Measurements from ENCODE around the gene PIP5KL1. TPM values are rescaled to one million over a fixed set of nuclear protein-coding genes. Genes with fewer than 3 reads are reported as not detected.

PIP5KL1 gene
- total and polyA plus RNA-seq, 2 donors (not counting 3 experiments of a cell fraction or from before 2014, with no cell fraction given) = 1.5 to 2.9 TPM

DNA sequence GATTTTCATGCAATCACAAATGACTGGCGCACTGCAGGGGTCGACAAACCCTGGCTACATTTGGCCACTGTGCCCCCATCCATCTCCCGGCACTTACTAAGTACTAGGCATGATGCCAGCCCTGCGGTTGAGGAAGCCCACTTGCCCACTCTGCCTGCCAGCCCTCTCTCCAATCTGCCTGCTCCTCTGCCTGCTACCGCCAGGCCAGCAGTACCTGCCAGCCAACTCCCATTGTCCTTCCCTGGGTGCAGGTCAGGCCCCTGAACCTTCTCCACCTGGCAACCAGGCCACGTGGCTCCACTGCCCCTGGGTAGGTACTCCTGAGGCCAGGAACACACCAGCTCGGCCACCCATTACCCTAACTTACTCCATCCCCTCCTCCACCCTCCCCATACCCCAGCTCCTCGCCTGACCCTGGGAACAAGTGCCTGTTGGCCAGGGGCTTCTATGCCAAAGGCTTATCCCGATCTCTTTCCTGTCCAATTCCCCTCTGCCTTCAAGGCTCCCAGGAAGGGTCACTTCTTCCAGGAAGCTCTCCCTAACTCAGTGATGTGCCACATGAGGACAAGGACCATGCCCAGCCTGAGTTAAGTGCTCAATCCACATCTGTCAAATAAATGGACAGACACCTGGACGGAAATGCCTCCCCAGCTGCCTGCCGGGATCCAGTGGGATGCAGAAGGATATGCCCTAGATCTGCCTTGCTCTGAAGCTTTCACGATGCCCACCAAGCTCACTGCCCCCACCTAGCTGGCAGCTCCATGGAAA, 43.6 kb upstream of the PIP5KL1 start:
- H4K20me1 ChIP-seq (replicated peaks; ENCODE audit: control insufficient read depth, extremely low read depth, insufficient read depth, low read length) = no peaks in the 10 kb centered on the region
- DNase-seq (ENCODE audit: low read depth, low spot score) = no peak
- H2AFZ ChIP-seq (ENCODE audit: low read depth, low read length) = no peak overlapping the region
- H3K4me3 ChIP-seq (replicated peaks in 1 of 3; ENCODE audit: insufficient read depth in 1 of 3, low read depth in 1 of 3, low read length in 3 of 3) = no peak overlapping the region
- H3K79me2 ChIP-seq (ENCODE audit: control insufficient read depth, insufficient read depth, low read length) = peaks cover 13% of the 10 kb centered on the region
- no peaks in the 10 kb centered on the region for H3K9me3 ChIP-seq (replicated peaks; ENCODE audit: control insufficient read depth, insufficient read depth, low read length)
- no peak for FAIRE-seq
- no TSS peak for BruUV-seq (replicated peaks)
- TF ChIP-seq POLR2AphosphoS5 (IDR thresholded peaks at IDR 0.05; ENCODE audit: insufficient read depth, low read depth, low read length) = no peak
- TF ChIP-seq JUN (IDR thresholded peaks at IDR 0.05; ENCODE audit: borderline replicate concordance, insufficient read depth, insufficient read length, low read depth) = no peak
- no peak for TF ChIP-seq EZH2 (IDR thresholded peaks at IDR 0.05; ENCODE audit: borderline replicate concordance, low read depth, low read length, severe bottlenecking)
- TF ChIP-seq CTCF (IDR thresholded peaks at IDR 0.05; ENCODE audit: extremely low read depth in 1 of 2, insufficient read depth in 1 of 2, low read depth in 1 of 2, low read length in 2 of 2) = no peak
- TF ChIP-seq MYC (IDR thresholded peaks at IDR 0.05; ENCODE audit: low read depth, low read length) = no peak
- no peak for TF ChIP-seq FOS (IDR thresholded peaks at IDR 0.05; ENCODE audit: borderline replicate concordance, insufficient read depth, low read length)
- TF ChIP-seq, protein P1, sequence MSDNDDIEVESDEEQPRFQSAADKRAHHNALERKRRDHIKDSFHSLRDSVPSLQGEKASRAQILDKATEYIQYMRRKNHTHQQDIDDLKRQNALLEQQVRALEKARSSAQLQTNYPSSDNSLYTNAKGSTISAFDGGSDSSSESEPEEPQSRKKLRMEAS (IDR thresholded peaks at IDR 0.05; ENCODE audit: insufficient read depth, insufficient read length) = no peak
- TF ChIP-seq POLR2A (IDR thresholded peaks at IDR 0.05; ENCODE audit: low read depth, low read length) = no peak
- TF ChIP-seq GATA2 (IDR thresholded peaks at IDR 0.05; ENCODE audit: insufficient read depth, insufficient read length, low read depth, low read length) = no peak
- no peak overlapping the region for H3K9ac ChIP-seq (replicated peaks; ENCODE audit: extremely low read depth, insufficient read depth, low read length)
- peaks cover 10% of the 10 kb centered on the region for H3K4me1 ChIP-seq (ENCODE audit: control insufficient read depth, extremely low read depth, insufficient read depth, low read length)
- H3K27ac ChIP-seq (ENCODE audit: insufficient read depth, low read depth, low read length) = no peak overlapping the region
- no peaks in the 10 kb centered on the region for H3K36me3 ChIP-seq (ENCODE audit: control insufficient read depth in 2 of 2, extremely low read depth in 1 of 2, insufficient read depth in 2 of 2, low read length in 2 of 2)
- no peaks in the 10 kb centered on the region for H3K9me1 ChIP-seq (replicated peaks; ENCODE audit: control insufficient read depth, extremely low read depth, insufficient read depth, low read length)
- no peaks in the 10 kb centered on the region for H3K27me3 ChIP-seq (ENCODE audit: control insufficient read depth in 2 of 2, insufficient read depth in 2 of 2, low read length in 2 of 2)
- intact Hi-C loops (cut with micrococcal nuclease) (no loop called here), dilution Hi-C loops (cut with MboI; ENCODE audit: extremely low pct_ligation_motif_present, low sequenced_read_pairs) (no loop called here)
- H3K4me2 ChIP-seq (ENCODE audit: insufficient read depth, low read length) = no peak overlapping the region
- ChIA-PET POLR2A (no interaction called here), CTCF (interaction anchor here (1.2 to 10.3 kb wide), 2 partner anchors 31 to 143 kb away, joined by 3 to 71 read pairs; no protein-coding TSS in a partner anchor)

Data from endothelial cell of umbilical vein (primary cell).